WTC11 (cell line): ENCODE measurements around the gene HPSE2. TPM values are rescaled to one million over a fixed set of nuclear protein-coding genes. Genes with fewer than 3 reads are reported as not detected.

Experiments
- ATAC-seq: fragments of 200-7000 bp; cut with Tn5 transposase; 2 replicates; pipeline ENCODE4 v1.10.0; 2021; ENCODE audit warnings: mild to moderate bottlenecking, moderate library complexity
- CTCF ChIA-PET: fragments of 300-600 bp; sonication (Branson Sonifier 250); formaldehyde crosslinking; loops from one replicate; lab custom pipeline; 2021; ENCODE audit warnings: antibody characterized with exemption; lab: Charles Lee
- POLR2A ChIA-PET: fragments of 350-600 bp; sonication (Branson Sonifier 250); formaldehyde crosslinking; loops from one replicate; lab custom pipeline; 2021; ENCODE audit warnings: antibody characterized with exemption; lab: Charles Lee
- DNase-seq: peaks from one replicate; pipeline ENCODE4 v3.0.0; 2021; ENCODE audit warnings: low spot score
- H3K27ac Mint-ChIP-seq: 2 replicates; pipeline ENCODE4 v1.8.0; 2021; ENCODE audit warnings: mixed read lengths
- H3K27me3 Mint-ChIP-seq: 2 replicates; pipeline ENCODE4 v1.8.0; 2021; ENCODE audit warnings: low read depth, mild to moderate bottlenecking, moderate library complexity, mixed read lengths
- H3K36me3 Mint-ChIP-seq: 2 replicates; pipeline ENCODE4 v1.8.0; 2021; ENCODE audit warnings: mixed read lengths
- H3K4me1 Mint-ChIP-seq: 2 replicates; pipeline ENCODE4 v1.8.0; 2022; ENCODE audit warnings: mixed read lengths
- H3K4me3 Mint-ChIP-seq: 2 replicates; pipeline ENCODE4 v1.8.0; 2021; ENCODE audit warnings: mild to moderate bottlenecking, moderate library complexity, mixed read lengths
- H3K9me3 Mint-ChIP-seq: 2 replicates; pipeline ENCODE4 v1.8.0; 2021; ENCODE audit warnings: mixed read lengths
- CREM ChIP-seq: sonication (generic); formaldehyde crosslinking; IDR thresholded peaks from 2 replicates; pipeline ENCODE4 v1.8.1; 2022; ENCODE audit warnings: mild to moderate bottlenecking, missing genetic modification reagents, moderate library complexity
- E2F5 ChIP-seq: sonication (generic); formaldehyde crosslinking; IDR thresholded peaks from 2 replicates; pipeline ENCODE4 v1.8.1; 2022; ENCODE audit warnings: mild to moderate bottlenecking, moderate library complexity, missing genetic modification reagents
- ELF4 ChIP-seq: sonication (generic); formaldehyde crosslinking; IDR thresholded peaks from 2 replicates; pipeline ENCODE4 v1.8.1; 2022; ENCODE audit warnings: low read depth, mild to moderate bottlenecking, moderate library complexity, missing genetic modification reagents
- FOXJ3 ChIP-seq: sonication (generic); formaldehyde crosslinking; IDR thresholded peaks from 2 replicates; pipeline ENCODE4 v1.9.0; 2021; ENCODE audit warnings: missing genetic modification reagents, mild to moderate bottlenecking, borderline replicate concordance
- FOXP1 ChIP-seq: sonication (generic); formaldehyde crosslinking; IDR thresholded peaks from 2 replicates; pipeline ENCODE4 v1.8.0; 2022; ENCODE audit warnings: missing genetic modification reagents, mild to moderate bottlenecking, moderate library complexity, borderline replicate concordance
- GRHL2 ChIP-seq: fragments of 250-450 bp; sonication (Bioruptor Pico); IDR thresholded peaks from 2 replicates; pipeline ENCODE4 v1.8.0; 2022; ENCODE audit warnings: mild to moderate bottlenecking, moderate library complexity; ENCODE audit not compliant: insufficient replicate concordance, severe bottlenecking
- IRF2 ChIP-seq: sonication (generic); formaldehyde crosslinking; IDR thresholded peaks from 2 replicates; pipeline ENCODE4 v1.8.0; 2022; ENCODE audit warnings: low read depth, missing genetic modification reagents, borderline replicate concordance
- NFYB ChIP-seq: sonication (generic); formaldehyde crosslinking; conservative IDR thresholded peaks from 2 replicates; pipeline ENCODE4 v1.8.0; 2022; ENCODE audit warnings: low read depth, missing genetic modification reagents
- TEAD1 ChIP-seq: sonication (generic); formaldehyde crosslinking; IDR thresholded peaks from 2 replicates; pipeline ENCODE4 v1.8.0; 2022; ENCODE audit warnings: mild to moderate bottlenecking, missing genetic modification reagents
- USF1 ChIP-seq: sonication (generic); formaldehyde crosslinking; IDR thresholded peaks from 2 replicates; pipeline ENCODE4 v1.8.0; 2022; ENCODE audit warnings: mild to moderate bottlenecking, missing genetic modification reagents
- ZNF423 ChIP-seq: fragments of 250-450 bp; sonication (Bioruptor Pico); IDR thresholded peaks from 2 replicates; pipeline ENCODE4 v2.1.2; 2022; ENCODE audit warnings: mild to moderate bottlenecking, moderate library complexity
- ZNF425 ChIP-seq: fragments of 250-450 bp; sonication (Bioruptor Pico); conservative IDR thresholded peaks from 2 replicates; pipeline ENCODE4 v1.9.0; 2021; ENCODE audit warnings: mild to moderate bottlenecking
- total RNA-seq: library from RNA; stranded (reverse); gene quantifications from 3 replicates; pipeline ENCODE4 v1.2.3, GENCODE V29; 2021
- TF ChIP-seq, protein P1 (sequence below): sonication (generic); formaldehyde crosslinking; IDR thresholded peaks from 2 replicates; pipeline ENCODE4 v1.8.0; 2022; ENCODE audit warnings: mild to moderate bottlenecking, missing genetic modification reagents
- TF ChIP-seq, protein P2 (sequence below): fragments of 200-600 bp; IDR thresholded peaks from 2 replicates; pipeline ENCODE4 v1.8.0; 2022; ENCODE audit warnings: antibody characterized with exemption
- TF ChIP-seq, protein P3 (sequence below): sonication (generic); formaldehyde crosslinking; IDR thresholded peaks from 2 replicates; pipeline ENCODE4 v1.8.1; 2023; ENCODE audit warnings: mild to moderate bottlenecking, missing genetic modification reagents
- TF ChIP-seq, protein P4 (sequence below): sonication (generic); formaldehyde crosslinking; IDR thresholded peaks from 2 replicates; pipeline ENCODE4 v1.8.1; 2022; ENCODE audit warnings: low read depth, mild to moderate bottlenecking, moderate library complexity, missing genetic modification reagents, borderline replicate concordance
- TF ChIP-seq, protein P5 (sequence below): sonication (generic); formaldehyde crosslinking; IDR thresholded peaks from 2 replicates; pipeline ENCODE4 v1.8.0; 2022; ENCODE audit warnings: mild to moderate bottlenecking, missing genetic modification reagents

Gene HPSE2
- total RNA-seq, 1 experiment from 2014 or later = 0.66 TPM

GRCh38 chr10:98467506-98468318 is 767.9 kb downstream of the HPSE2 start:
- POLR2A ChIA-PET = no interaction called here
- no peaks in the 10 kb centered on the region for H3K9me3 Mint-ChIP-seq
- peak; percentile 92 for ATAC-seq
- peak overlapping the region; percentile 76 for H3K4me3 Mint-ChIP-seq
- H3K27me3 Mint-ChIP-seq = peaks cover 28% of the 10 kb centered on the region
- TF ChIP-seq E2F5 = 0 out of 2 replicates have a peak, but pooled peaks have one; percentile 43
- TF ChIP-seq, protein P1, sequence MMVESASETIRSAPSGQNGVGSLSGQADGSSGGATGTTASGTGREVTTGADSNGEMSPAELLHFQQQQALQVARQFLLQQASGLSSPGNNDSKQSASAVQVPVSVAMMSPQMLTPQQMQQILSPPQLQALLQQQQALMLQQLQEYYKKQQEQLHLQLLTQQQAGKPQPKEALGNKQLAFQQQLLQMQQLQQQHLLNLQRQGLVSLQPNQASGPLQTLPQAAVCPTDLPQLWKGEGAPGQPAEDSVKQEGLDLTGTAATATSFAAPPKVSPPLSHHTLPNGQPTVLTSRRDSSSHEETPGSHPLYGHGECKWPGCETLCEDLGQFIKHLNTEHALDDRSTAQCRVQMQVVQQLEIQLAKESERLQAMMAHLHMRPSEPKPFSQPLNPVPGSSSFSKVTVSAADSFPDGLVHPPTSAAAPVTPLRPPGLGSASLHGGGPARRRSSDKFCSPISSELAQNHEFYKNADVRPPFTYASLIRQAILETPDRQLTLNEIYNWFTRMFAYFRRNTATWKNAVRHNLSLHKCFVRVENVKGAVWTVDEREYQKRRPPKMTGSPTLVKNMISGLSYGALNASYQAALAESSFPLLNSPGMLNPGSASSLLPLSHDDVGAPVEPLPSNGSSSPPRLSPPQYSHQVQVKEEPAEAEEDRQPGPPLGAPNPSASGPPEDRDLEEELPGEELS (CRISPR knock-in tag) = no peak
- TF ChIP-seq, protein P2, sequence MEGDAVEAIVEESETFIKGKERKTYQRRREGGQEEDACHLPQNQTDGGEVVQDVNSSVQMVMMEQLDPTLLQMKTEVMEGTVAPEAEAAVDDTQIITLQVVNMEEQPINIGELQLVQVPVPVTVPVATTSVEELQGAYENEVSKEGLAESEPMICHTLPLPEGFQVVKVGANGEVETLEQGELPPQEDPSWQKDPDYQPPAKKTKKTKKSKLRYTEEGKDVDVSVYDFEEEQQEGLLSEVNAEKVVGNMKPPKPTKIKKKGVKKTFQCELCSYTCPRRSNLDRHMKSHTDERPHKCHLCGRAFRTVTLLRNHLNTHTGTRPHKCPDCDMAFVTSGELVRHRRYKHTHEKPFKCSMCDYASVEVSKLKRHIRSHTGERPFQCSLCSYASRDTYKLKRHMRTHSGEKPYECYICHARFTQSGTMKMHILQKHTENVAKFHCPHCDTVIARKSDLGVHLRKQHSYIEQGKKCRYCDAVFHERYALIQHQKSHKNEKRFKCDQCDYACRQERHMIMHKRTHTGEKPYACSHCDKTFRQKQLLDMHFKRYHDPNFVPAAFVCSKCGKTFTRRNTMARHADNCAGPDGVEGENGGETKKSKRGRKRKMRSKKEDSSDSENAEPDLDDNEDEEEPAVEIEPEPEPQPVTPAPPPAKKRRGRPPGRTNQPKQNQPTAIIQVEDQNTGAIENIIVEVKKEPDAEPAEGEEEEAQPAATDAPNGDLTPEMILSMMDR = peak; percentile 65
- no peak for TF ChIP-seq GRHL2 (CRISPR knock-in tag)
- TF ChIP-seq NFYB (CRISPR knock-in tag) = no peak
- TF ChIP-seq FOXP1 (CRISPR knock-in tag) = no peak
- no peak for TF ChIP-seq CREM
- TF ChIP-seq ELF4 (CRISPR knock-in tag) = no peak
- no peak for TF ChIP-seq IRF2 (CRISPR knock-in tag)
- TF ChIP-seq, protein P3, sequence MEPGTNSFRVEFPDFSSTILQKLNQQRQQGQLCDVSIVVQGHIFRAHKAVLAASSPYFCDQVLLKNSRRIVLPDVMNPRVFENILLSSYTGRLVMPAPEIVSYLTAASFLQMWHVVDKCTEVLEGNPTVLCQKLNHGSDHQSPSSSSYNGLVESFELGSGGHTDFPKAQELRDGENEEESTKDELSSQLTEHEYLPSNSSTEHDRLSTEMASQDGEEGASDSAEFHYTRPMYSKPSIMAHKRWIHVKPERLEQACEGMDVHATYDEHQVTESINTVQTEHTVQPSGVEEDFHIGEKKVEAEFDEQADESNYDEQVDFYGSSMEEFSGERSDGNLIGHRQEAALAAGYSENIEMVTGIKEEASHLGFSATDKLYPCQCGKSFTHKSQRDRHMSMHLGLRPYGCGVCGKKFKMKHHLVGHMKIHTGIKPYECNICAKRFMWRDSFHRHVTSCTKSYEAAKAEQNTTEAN = no peak
- TF ChIP-seq FOXJ3 (CRISPR knock-in tag) = no peak
- TF ChIP-seq TEAD1 (CRISPR knock-in tag) = 0 out of 2 replicates have a peak, but pooled peaks have one; percentile 19
- TF ChIP-seq ZNF425 (CRISPR knock-in tag) = no peak
- TF ChIP-seq, protein P4, sequence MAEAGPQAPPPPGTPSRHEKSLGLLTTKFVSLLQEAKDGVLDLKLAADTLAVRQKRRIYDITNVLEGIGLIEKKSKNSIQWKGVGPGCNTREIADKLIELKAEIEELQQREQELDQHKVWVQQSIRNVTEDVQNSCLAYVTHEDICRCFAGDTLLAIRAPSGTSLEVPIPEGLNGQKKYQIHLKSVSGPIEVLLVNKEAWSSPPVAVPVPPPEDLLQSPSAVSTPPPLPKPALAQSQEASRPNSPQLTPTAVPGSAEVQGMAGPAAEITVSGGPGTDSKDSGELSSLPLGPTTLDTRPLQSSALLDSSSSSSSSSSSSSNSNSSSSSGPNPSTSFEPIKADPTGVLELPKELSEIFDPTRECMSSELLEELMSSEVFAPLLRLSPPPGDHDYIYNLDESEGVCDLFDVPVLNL (CRISPR knock-in tag) = no peak
- TF ChIP-seq, protein P5, sequence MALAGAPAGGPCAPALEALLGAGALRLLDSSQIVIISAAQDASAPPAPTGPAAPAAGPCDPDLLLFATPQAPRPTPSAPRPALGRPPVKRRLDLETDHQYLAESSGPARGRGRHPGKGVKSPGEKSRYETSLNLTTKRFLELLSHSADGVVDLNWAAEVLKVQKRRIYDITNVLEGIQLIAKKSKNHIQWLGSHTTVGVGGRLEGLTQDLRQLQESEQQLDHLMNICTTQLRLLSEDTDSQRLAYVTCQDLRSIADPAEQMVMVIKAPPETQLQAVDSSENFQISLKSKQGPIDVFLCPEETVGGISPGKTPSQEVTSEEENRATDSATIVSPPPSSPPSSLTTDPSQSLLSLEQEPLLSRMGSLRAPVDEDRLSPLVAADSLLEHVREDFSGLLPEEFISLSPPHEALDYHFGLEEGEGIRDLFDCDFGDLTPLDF (CRISPR knock-in tag) = no peak
- TF ChIP-seq ZNF423 (CRISPR knock-in tag) = 0 out of 2 replicates have a peak, but pooled peaks have one; percentile 41
- TF ChIP-seq USF1 = no peak
- TF ChIP-seq, all 79 proteins: peak for 4
- peak; percentile 68 for DNase-seq
- H3K4me1 Mint-ChIP-seq = peaks cover 42% of the 10 kb centered on the region
- no peak overlapping the region for H3K27ac Mint-ChIP-seq
- no peaks in the 10 kb centered on the region for H3K36me3 Mint-ChIP-seq
- CTCF ChIA-PET = interaction anchor here (0.5 to 3.4 kb wide), 66 partner anchors 8 to 854 kb away, joined by 3 to 37 read pairs (median 4); partner anchors contain the start of genes HPS1 and HPSE2
